Liver (tissue), 3 donors: ENCODE data around the gene LRRC27.

ENCODE experiments used
- FOXA1 ChIP-seq: IDR thresholded peaks from 2 replicates; pipeline ENCODE4 v1.6.1; 2016; ENCODE audit warnings: antibody characterized with exemption
- GABPA ChIP-seq, 2 donors: IDR thresholded peaks in 1 of 2; conservative IDR thresholded peaks in 1 of 2; 2 replicates each; pipeline ENCODE4 v1.6.1; 2016; ENCODE audit warnings: antibody characterized with exemption in 2 of 2, mild to moderate bottlenecking in 1 of 2, moderate library complexity in 1 of 2
- TF ChIP-seq, protein P1 (sequence below): IDR thresholded peaks from 2 replicates; pipeline ENCODE4 v1.6.1; 2016; ENCODE audit warnings: antibody characterized with exemption, mild to moderate bottlenecking
- TF ChIP-seq, protein P2 (sequence below): fragments of 150-350 bp; IDR thresholded peaks from 2 replicates; pipeline ENCODE4 v1.5.1; 2017; ENCODE audit warnings: improper control_type of control experiment, low read depth, low read length; ENCODE audit not compliant: missing input control
- TF ChIP-seq, protein P3 (sequence below): IDR thresholded peaks from 2 replicates; pipeline ENCODE4 v1.6.1; 2016; ENCODE audit warnings: antibody characterized with exemption
- donor health status: healthy.
- donor health status: healthy.

DNA sequence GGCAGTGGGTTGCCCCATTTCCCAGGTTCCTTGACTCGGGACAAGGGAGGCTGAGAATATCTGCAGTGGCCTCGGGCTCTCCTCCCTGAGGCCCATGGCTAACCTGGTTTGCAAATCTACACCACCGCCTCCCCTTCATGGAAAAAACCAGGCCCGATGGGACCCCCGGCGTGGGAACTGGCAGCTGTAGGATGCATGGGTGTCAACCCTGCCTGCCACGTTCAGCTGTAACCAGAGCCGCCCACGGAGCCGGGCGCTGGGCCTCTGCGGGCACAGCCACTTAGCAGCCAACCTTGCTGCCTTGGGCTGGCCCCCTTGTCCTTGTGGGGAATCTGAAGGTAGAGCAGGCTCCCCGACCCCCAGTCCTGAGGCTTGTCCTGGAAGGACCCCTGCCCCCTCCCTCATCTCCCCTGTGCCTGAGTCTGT, 66.6 kb downstream of the LRRC27 start:
- TF ChIP-seq GABPA (IDR thresholded peaks at IDR 0.05 in 1 of 2, conservative IDR thresholded peaks at IDR 0.05 in 1 of 2): no peak
- no peak for TF ChIP-seq FOXA1
- TF ChIP-seq, protein P1, sequence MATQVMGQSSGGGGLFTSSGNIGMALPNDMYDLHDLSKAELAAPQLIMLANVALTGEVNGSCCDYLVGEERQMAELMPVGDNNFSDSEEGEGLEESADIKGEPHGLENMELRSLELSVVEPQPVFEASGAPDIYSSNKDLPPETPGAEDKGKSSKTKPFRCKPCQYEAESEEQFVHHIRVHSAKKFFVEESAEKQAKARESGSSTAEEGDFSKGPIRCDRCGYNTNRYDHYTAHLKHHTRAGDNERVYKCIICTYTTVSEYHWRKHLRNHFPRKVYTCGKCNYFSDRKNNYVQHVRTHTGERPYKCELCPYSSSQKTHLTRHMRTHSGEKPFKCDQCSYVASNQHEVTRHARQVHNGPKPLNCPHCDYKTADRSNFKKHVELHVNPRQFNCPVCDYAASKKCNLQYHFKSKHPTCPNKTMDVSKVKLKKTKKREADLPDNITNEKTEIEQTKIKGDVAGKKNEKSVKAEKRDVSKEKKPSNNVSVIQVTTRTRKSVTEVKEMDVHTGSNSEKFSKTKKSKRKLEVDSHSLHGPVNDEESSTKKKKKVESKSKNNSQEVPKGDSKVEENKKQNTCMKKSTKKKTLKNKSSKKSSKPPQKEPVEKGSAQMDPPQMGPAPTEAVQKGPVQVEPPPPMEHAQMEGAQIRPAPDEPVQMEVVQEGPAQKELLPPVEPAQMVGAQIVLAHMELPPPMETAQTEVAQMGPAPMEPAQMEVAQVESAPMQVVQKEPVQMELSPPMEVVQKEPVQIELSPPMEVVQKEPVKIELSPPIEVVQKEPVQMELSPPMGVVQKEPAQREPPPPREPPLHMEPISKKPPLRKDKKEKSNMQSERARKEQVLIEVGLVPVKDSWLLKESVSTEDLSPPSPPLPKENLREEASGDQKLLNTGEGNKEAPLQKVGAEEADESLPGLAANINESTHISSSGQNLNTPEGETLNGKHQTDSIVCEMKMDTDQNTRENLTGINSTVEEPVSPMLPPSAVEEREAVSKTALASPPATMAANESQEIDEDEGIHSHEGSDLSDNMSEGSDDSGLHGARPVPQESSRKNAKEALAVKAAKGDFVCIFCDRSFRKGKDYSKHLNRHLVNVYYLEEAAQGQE: no peak
- TF ChIP-seq, protein P2, sequence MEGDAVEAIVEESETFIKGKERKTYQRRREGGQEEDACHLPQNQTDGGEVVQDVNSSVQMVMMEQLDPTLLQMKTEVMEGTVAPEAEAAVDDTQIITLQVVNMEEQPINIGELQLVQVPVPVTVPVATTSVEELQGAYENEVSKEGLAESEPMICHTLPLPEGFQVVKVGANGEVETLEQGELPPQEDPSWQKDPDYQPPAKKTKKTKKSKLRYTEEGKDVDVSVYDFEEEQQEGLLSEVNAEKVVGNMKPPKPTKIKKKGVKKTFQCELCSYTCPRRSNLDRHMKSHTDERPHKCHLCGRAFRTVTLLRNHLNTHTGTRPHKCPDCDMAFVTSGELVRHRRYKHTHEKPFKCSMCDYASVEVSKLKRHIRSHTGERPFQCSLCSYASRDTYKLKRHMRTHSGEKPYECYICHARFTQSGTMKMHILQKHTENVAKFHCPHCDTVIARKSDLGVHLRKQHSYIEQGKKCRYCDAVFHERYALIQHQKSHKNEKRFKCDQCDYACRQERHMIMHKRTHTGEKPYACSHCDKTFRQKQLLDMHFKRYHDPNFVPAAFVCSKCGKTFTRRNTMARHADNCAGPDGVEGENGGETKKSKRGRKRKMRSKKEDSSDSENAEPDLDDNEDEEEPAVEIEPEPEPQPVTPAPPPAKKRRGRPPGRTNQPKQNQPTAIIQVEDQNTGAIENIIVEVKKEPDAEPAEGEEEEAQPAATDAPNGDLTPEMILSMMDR: no peak
- TF ChIP-seq, protein P3, sequence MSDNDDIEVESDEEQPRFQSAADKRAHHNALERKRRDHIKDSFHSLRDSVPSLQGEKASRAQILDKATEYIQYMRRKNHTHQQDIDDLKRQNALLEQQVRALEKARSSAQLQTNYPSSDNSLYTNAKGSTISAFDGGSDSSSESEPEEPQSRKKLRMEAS: no peak
